HG02610 (cell line): Measurements from ENCODE around the gene RMND5B.

Experiments
- ATAC-seq: cut with Tn5 transposase; IDR thresholded peaks from one replicate; pipeline ENCODE4 v1.9.1; 2021; ENCODE audit warnings: mild to moderate bottlenecking, moderate library complexity; ENCODE audit not compliant: unreplicated experiment

The RMND5B gene

GRCh38 chr5:178199581-178200434 is 69.0 kb downstream of the RMND5B start:
- ATAC-seq: no peak
